Glomerular endothelial cell (primary cell): ENCODE data around the gene S100A5. TPM values are rescaled to one million over a fixed set of nuclear protein-coding genes. Genes with fewer than 3 reads are reported as not detected.

Experiments
- DNase-seq: peaks from one replicate; pipeline ENCODE4 v3.0.0-alpha.2; 2011; ENCODE audit warnings: low read depth, low spot score; ENCODE audit errors: extremely low read depth
- total RNA-seq: library from RNA; depleted of rRNA; stranded (reverse); fragments of >200 nt; gene quantifications from 2 replicates; pipeline ENCODE4 v1.2.3, GENCODE V29; 2015

The S100A5 gene
- total RNA-seq, 1 donor from 2014 or later: not detected

- no peak for DNase-seq
Measured at GRCh38 chr1:153548722-153549688, 8.3 kb upstream of the S100A5 start, which contains the start of gene S100A3. TSS of gene S100A3 (minus strand) at chr1:153549258. CDS start at chr1:153548485, 773 bp downstream.

GRCh38 chr1:153547560-153548551 lies 7.1 kb upstream of the S100A5 start:
- DNase-seq: no peak

- DNase-seq: no peak
Measured at GRCh38 chr1:153546796-153547559, 6.2 kb upstream of the S100A5 start.

GRCh38 chr1:153546371-153546770 lies 5.6 kb upstream of the S100A5 start:
- DNase-seq: no peak

GRCh38 chr1:153545067-153546055 lies 4.6 kb upstream of the S100A5 start, which contains the start of gene S100A4:
TSS of gene S100A4 (minus strand) at chr1:153545806. CDS start at chr1:153544794, 1,012 bp downstream.
- DNase-seq: no peak

GRCh38 chr1:153544453-153545066 lies 3.8 kb upstream of the S100A5 start:
- no peak for DNase-seq

- no peak for DNase-seq
Measured at GRCh38 chr1:153543736-153544135, 3.0 kb upstream of the S100A5 start.

GRCh38 chr1:153542956-153543711 lies 2.4 kb upstream of the S100A5 start:
- DNase-seq: no peak

GRCh38 chr1:153541641-153542590 lies 1.2 kb upstream of the S100A5 start:
- DNase-seq: no peak

GRCh38 chr1:153539395-153540093 lies 1.2 kb downstream of the S100A5 start:
- no peak for DNase-seq

GRCh38 chr1:153538315-153538821 lies 2.4 kb downstream of the S100A5 start:
- no peak for DNase-seq

- DNase-seq: no peak
Measured at GRCh38 chr1:153537376-153537730, 3.4 kb downstream of the S100A5 start.

- no peak for DNase-seq
Measured at GRCh38 chr1:153536671-153537375, 3.9 kb downstream of the S100A5 start.

- DNase-seq: no peak
Measured at GRCh38 chr1:153536012-153536670, 4.6 kb downstream of the S100A5 start.
